HG03025 (cell line): Measurements from ENCODE around the gene HDAC4.

Source experiments
- ATAC-seq: cut with Tn5 transposase; IDR thresholded peaks from one replicate; pipeline ENCODE4 v1.9.1; 2021; ENCODE audit warnings: mild to moderate bottlenecking, moderate library complexity; ENCODE audit not compliant: unreplicated experiment, low FRiP score

HDAC4 gene

GRCh38 chr2:239299218-239299939 lies 101.4 kb downstream of the HDAC4 start:
- no peak for ATAC-seq

GRCh38 chr2:239298116-239298804 lies 102.6 kb downstream of the HDAC4 start:
- ATAC-seq, result no peak

GRCh38 chr2:239297142-239298004 lies 103.4 kb downstream of the HDAC4 start:
- ATAC-seq, result no peak

- ATAC-seq, result no peak
These were observed 104.5 kb downstream of the HDAC4 start for GRCh38 chr2:239296020-239296932.

GRCh38 chr2:239295377-239296019 lies 105.3 kb downstream of the HDAC4 start:
- ATAC-seq, result no peak

GRCh38 chr2:239294571-239295054 lies 106.2 kb downstream of the HDAC4 start:
- ATAC-seq, result no peak

GRCh38 chr2:239293775-239294430 lies 106.9 kb downstream of the HDAC4 start:
- ATAC-seq, result no peak

GRCh38 chr2:239292959-239293774 lies 107.7 kb downstream of the HDAC4 start:
- no peak for ATAC-seq

- ATAC-seq, result no peak
These were observed 108.3 kb downstream of the HDAC4 start for GRCh38 chr2:239292531-239292930.

- no peak for ATAC-seq
These were observed 109.1 kb downstream of the HDAC4 start for GRCh38 chr2:239291475-239292350.

GRCh38 chr2:239290618-239291474 lies 110.0 kb downstream of the HDAC4 start:
- ATAC-seq, result no peak

GRCh38 chr2:239289545-239289944 lies 111.3 kb downstream of the HDAC4 start:
- ATAC-seq, result peak; percentile 15

GRCh38 chr2:239288951-239289511 lies 111.8 kb downstream of the HDAC4 start:
- ATAC-seq, result peak; percentile 61

GRCh38 chr2:239288237-239288636 lies 112.6 kb downstream of the HDAC4 start:
- ATAC-seq, result no peak

GRCh38 chr2:239287461-239287860 lies 113.4 kb downstream of the HDAC4 start:
- no peak for ATAC-seq

GRCh38 chr2:239286901-239287300 lies 113.9 kb downstream of the HDAC4 start:
- ATAC-seq, result no peak
